Esophagus (tissue), 2 donors: Measurements from ENCODE around the gene METTL8. TPM values are rescaled to one million over a fixed set of nuclear protein-coding genes. Genes with fewer than 3 reads are reported as not detected.

Experiments
- H3K27ac ChIP-seq, 2 donors: one replicate each; pipeline ENCODE4 v1.5.1; 2013; ENCODE audit warnings: low read depth in 2 of 2, mild to moderate bottlenecking in 2 of 2, inconsistent platforms in 1 of 2, low read length in 1 of 2, moderate library complexity in 1 of 2
- H3K27me3 ChIP-seq, 2 donors: one replicate each; pipeline ENCODE4 v1.6.1; 2013; ENCODE audit warnings: low read length in 2 of 2, control low read depth in 1 of 2, mild to moderate bottlenecking in 1 of 2; ENCODE audit not compliant: insufficient read depth in 2 of 2, control insufficient read depth in 1 of 2
- H3K36me3 ChIP-seq, 2 donors: one replicate each; pipeline ENCODE4 v1.6.1; 2013; ENCODE audit warnings: low read length in 1 of 2; ENCODE audit not compliant: control insufficient read depth in 2 of 2, insufficient read depth in 2 of 2
- H3K4me1 ChIP-seq, 2 donors: one replicate each; pipeline ENCODE4 v1.6.1; 2013; ENCODE audit warnings: low read length in 1 of 2; ENCODE audit not compliant: control insufficient read depth in 2 of 2, insufficient read depth in 2 of 2
- H3K4me3 ChIP-seq, 2 donors: one replicate each; pipeline ENCODE4 v1.5.1; 2013; ENCODE audit warnings: low read length in 2 of 2, mild to moderate bottlenecking in 2 of 2, low read depth in 1 of 2, moderate library complexity in 1 of 2
- H3K9me3 ChIP-seq, 2 donors: one replicate each; pipeline ENCODE4 v1.6.1; 2013; ENCODE audit warnings: mild to moderate bottlenecking in 2 of 2, low read depth in 1 of 2, low read length in 1 of 2, moderate library complexity in 1 of 2; ENCODE audit not compliant: control insufficient read depth in 2 of 2, insufficient read depth in 1 of 2
- WGBS, 2 donors: extraction: QIAGEN DNeasy Blood & Tissue Kit; methylation state at CpG; one replicate each; pipeline ENCODE4 v1.1.7; 2013; 5-methylcytosine and 5-hydroxymethylcytosine counted together
- polyA plus RNA-seq, 2 donors: library from polyadenylated mRNA; stranded (reverse); fragments of 200-250 nt; gene quantifications; one replicate each; pipeline ENCODE4 v1.2.3, GENCODE V29; 2013
- donor health status: healthy with polysubstance abuse.
- donor health status: Bipolar disorder and iron deficiency.

The METTL8 gene
- 10 to 100 TPM; 11.4 to 13.8 TPM for polyA plus RNA-seq

- whole genome bisulfite sequencing, 2 donors, result 0% methylated on average over 15 of the region's 15 CpGs
- Histone ChIP-seq H3K36me3 (no peaks in the 10 kb centered on the region), H3K4me1 (peaks cover 0 to 9% of the 10 kb centered on the region in 2 donors)
Measured at GRCh38 chr2:171433763-171434012, at the start of gene METTL8. TSS of gene METTL8 (minus strand) at chr2:171433990. CDS start at chr2:171392185, 41,805 bp downstream.

DNA sequence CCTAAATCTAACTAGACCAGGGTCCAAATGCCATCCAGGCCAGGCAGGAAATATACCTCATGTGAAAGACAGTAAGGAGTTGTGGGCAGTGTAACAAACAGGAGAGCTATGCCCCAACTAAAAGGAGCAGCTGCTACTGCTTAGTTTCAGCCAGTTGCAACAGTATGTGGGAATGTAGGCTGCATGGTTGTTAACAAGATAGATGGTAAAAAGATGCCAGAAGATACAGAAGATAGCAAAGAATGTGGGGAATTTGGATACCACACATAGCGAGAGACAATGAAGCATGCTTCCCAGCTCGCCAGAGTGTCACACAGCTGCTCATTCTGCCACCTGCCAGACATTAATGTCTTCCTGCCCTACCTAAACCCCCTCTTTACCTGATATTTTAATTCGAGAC is 49.1 kb upstream of the METTL8 start:
- Histone ChIP-seq H3K9me3 (no peaks in the 10 kb centered on the region), H3K27ac (no peak overlapping the region), H3K4me3 (no peak overlapping the region), H3K27me3 (no peaks in the 10 kb centered on the region), H3K36me3 (peaks cover 0 to 2% of the 10 kb centered on the region in 2 donors), H3K4me1 (no peaks in the 10 kb centered on the region)
- WGBS, 2 donors, result 85 to 90% methylated on average over 3 of the region's 3 CpGs

More at GRCh38 chr2:171433763-171434012, at the start of gene METTL8:
- Histone ChIP-seq H3K9me3 (no peaks in the 10 kb centered on the region), H3K27ac (peak within 1 kb of the TSS; percentile 96 to 99), H3K4me3 (peak within 1 kb of the TSS; percentile 72 to 82), H3K27me3 (no peaks in the 10 kb centered on the region)

DNA sequence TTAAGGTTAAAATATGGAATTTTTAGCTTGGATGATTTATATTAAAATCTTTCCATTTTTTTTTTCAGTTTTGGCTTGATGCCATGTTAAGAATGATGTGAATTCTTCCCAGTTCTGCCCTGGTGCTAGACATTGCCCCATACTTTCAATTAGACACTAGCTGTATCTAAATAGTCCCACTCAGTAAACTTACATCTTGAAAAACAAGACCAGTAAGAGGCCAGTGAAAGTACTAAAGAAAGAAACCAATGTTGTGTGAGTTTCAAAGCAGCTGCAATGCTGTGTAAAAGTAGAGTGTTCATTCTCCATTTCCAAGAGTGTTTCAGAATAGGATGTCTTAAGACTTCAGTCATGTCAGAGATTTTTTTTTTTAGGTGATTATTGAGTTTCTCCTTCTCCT is 48.5 kb upstream of the METTL8 start:
- H3K9me3 ChIP-seq, result no peaks in the 10 kb centered on the region
- peaks cover 3 to 5% of the 10 kb centered on the region in 2 donors for H3K36me3 ChIP-seq
- no peaks in the 10 kb centered on the region for H3K4me1 ChIP-seq
- H3K27ac ChIP-seq, result no peak overlapping the region
- no peaks in the 10 kb centered on the region for H3K27me3 ChIP-seq
- no peak overlapping the region for H3K4me3 ChIP-seq

DNA sequence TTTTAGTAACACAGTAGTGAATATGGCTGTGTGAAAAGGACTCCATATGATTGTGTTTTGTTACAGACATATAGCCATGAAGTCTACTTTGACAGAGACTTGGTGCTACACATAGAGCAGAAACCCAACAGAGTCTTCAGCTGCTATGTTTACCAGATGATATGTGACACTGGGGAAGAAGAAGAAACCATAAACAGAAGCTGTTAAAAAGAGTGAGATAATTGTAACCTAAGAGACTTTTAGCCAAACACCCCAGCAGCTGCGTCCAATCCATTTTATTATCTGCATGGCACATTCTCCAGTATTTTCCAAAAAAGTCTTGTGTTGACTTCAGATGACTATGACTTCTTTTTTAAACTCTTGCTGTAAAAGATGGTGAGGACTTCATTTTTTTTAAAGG is 47.1 kb upstream of the METTL8 start:
- H3K27me3 ChIP-seq, result no peaks in the 10 kb centered on the region
- no peak overlapping the region for H3K27ac ChIP-seq
- WGBS, 2 donors, result 93% methylated on average over 1 of the region's 1 CpG
- H3K4me1 ChIP-seq, result no peaks in the 10 kb centered on the region
- no peak overlapping the region for H3K4me3 ChIP-seq
- peaks cover 3 to 5% of the 10 kb centered on the region in 2 donors for H3K36me3 ChIP-seq
- H3K9me3 ChIP-seq, result no peaks in the 10 kb centered on the region

DNA sequence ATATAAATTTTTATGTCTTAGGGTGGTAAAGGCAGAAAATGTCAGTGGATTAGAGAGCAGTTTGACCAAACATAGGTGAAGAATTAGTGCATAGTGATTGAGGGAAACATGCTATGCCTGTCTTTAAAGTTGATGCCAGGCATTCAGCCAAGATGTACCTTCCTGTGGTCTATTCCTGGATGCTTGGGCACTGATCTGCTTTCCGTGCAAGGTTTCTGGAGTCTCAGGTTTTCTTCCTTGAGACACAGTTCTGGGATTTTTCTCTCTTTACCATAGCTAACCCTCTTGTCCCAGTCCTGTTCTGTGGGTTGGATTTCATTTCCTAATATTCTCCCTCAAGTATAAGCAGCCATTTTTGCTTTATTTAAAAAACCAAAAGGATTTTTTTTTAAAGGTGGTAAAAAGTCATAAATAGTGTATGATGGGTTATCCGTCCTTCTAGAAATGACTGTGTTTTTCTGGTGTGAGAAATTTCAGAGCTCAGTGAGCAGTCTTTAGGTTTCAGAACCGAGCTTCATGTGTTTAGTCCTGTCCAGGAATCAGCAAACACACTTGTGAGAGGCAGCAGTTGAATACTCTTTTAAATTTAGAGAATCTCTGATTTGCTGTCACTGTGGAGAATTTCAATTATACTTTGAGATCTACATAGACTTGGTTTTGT is 45.5 kb upstream of the METTL8 start:
- H3K27me3 ChIP-seq, result no peaks in the 10 kb centered on the region
- 82 to 85% methylated on average over 3 of the region's 3 CpGs for WGBS, 2 donors
- H3K4me1 ChIP-seq, result no peaks in the 10 kb centered on the region
- no peaks in the 10 kb centered on the region for H3K9me3 ChIP-seq
- H3K4me3 ChIP-seq, result no peak overlapping the region
- H3K36me3 ChIP-seq, result peaks cover 3 to 5% of the 10 kb centered on the region in 2 donors
- no peak overlapping the region for H3K27ac ChIP-seq

DNA sequence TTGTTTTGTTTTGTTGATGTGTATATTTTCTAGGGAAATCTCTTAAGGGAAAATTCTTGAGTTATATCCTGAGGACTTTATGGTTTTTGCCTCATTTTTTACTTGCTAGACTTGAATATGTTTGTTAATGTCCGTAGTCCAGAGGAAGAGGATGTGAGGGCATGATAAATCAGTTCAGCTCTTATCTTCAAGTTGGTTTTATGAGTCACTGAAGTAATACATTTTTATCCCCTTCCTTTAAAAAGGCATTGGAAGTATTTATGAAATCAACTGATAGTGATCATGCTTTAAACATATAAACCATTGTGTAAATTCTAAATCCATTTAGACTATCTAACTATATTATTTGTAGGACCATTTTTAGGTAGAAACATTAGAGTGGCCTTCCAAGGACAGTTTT is 44.6 kb upstream of the METTL8 start:
- 73 to 85% methylated on average over 1 of the region's 1 CpG for WGBS, 2 donors
- Histone ChIP-seq H3K27ac (no peak overlapping the region), H3K9me3 (no peaks in the 10 kb centered on the region), H3K36me3 (peaks cover 5% of the 10 kb centered on the region in 2 donors), H3K27me3 (no peaks in the 10 kb centered on the region), H3K4me1 (no peaks in the 10 kb centered on the region), H3K4me3 (no peak overlapping the region)

- Histone ChIP-seq H3K36me3 (peaks cover 5% of the 10 kb centered on the region in 2 donors), H3K27me3 (no peaks in the 10 kb centered on the region), H3K4me1 (no peaks in the 10 kb centered on the region), H3K4me3 (no peak overlapping the region), H3K27ac (no peak overlapping the region), H3K9me3 (no peaks in the 10 kb centered on the region)
- WGBS, 2 donors, result 63% methylated on average over 1 of the region's 1 CpG
Measured at GRCh38 chr2:171475979-171476378, 42.2 kb upstream of the METTL8 start.

DNA sequence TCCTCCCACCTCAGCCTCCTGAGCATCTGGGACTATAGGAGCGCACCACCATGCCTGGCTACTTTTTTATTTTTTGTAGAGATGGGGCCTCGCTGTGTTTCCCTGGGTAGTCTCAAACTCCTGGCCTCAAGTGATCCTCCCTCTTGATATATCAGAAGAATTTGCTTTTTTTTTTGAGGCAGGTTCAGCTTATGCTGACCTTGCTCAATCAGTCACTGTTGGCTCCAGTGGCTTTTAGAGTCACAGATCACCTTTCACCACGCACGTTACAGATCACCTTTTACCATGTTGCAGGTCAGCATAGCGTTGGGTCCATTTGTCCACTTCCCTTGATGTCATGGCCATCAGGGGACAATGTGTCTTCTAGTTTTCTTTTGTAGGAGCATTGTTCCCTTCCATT is 36.3 kb upstream of the METTL8 start:
- WGBS, 2 donors, result 91 to 98% methylated on average over 5 of the region's 5 CpGs
- no peaks in the 10 kb centered on the region for H3K27me3 ChIP-seq
- H3K27ac ChIP-seq, result no peak overlapping the region
- no peaks in the 10 kb centered on the region for H3K4me1 ChIP-seq
- H3K9me3 ChIP-seq, result no peaks in the 10 kb centered on the region
- H3K4me3 ChIP-seq, result no peak overlapping the region
- H3K36me3 ChIP-seq, result peaks cover 4 to 5% of the 10 kb centered on the region in 2 donors

DNA sequence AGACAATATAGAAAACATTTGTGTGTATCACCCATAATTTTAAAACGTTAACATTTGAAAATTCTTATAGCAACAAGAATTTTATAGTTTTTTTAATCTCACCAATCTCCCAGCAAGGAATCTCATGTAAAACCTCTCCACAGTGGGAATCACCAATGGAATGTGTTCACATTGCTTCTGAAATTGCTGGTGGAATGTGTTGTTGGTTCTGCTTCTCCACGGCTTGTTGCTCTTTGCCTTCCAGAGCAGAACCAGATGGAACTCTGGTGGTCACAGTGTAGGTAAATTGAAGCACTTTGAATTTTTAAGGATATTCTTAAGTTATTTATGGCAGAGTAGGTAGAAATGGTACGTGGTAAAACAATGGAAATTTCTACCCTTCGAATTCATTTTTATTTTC is 35.4 kb upstream of the METTL8 start:
- Histone ChIP-seq H3K4me3 (no peak overlapping the region), H3K27me3 (no peaks in the 10 kb centered on the region), H3K27ac (no peak overlapping the region), H3K4me1 (no peaks in the 10 kb centered on the region), H3K36me3 (peaks cover 4 to 5% of the 10 kb centered on the region in 2 donors), H3K9me3 (no peaks in the 10 kb centered on the region)
- 93 to 94% methylated on average over 4 of the region's 4 CpGs for WGBS, 2 donors

GRCh38 chr2:171460537-171460936 is 26.7 kb upstream of the METTL8 start:
- H3K27me3 ChIP-seq, result no peaks in the 10 kb centered on the region
- 100% methylated on average over 1 of the region's 1 CpG for WGBS, 2 donors
- H3K4me3 ChIP-seq, result no peak overlapping the region
- no peaks in the 10 kb centered on the region for H3K4me1 ChIP-seq
- H3K9me3 ChIP-seq, result no peaks in the 10 kb centered on the region
- no peak overlapping the region for H3K27ac ChIP-seq
- H3K36me3 ChIP-seq, result peaks cover 0 to 4% of the 10 kb centered on the region in 2 donors
